ENCODE measurements around the gene MLPH.

Gene MLPH

DNA sequence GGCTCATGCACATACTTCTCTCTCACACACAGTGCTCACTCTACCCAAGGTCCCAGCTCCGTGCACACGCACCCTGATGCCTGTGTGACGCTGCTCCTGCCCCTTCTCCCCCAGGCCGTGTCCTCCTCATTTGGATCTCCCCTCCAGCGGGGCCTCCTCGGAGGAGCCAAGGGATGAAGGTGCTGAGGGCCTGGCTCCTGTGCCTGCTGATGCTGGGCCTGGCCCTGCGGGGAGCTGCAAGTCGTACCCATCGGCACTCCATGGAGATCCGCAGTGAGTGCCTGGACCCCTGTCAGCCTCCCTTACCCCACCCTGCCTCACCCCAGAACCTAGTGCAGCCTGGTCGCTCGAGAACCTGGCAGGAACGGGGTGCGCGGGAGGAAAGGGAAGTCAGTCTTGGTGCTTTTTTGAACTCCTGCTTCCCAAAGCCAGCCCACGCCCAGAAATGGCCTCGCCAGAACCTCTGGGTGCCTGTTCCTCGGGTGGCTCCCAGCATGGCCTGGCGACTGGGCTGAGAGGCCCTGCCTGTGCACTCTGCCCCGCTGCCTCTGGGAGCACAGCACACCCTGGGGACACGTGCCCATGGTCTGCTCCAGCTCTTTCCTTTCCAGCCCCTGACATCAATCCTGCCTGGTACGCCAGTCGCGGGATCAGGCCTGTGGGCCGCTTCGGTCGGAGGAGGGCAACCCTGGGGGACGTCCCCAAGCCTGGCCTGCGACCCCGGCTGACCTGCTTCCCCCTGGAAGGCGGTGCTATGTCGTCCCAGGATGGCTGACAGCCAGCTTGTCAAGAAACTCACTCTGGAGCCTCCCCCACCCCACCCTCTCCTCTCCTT lies 79.6 kb downstream of the MLPH start, which contains the start of gene PRLH:
Gene PRLH, plus strand, starts transcription at position 174 of the 835 bp plus-strand sequence. Its CDS starts 0 bp downstream, at position 174.
- H3K9me3 Mint-ChIP-seq = no peaks in the 10 kb centered on the region
- no peaks in the 10 kb centered on the region for H3K4me1 Mint-ChIP-seq
- CTCF ChIA-PET = interaction anchor here (1.5 kb wide), 1 partner anchor 54 kb away, joined by 7 read pairs; no protein-coding TSS in a partner anchor
- no peak for DNase-seq
- peaks cover 24% of the 10 kb centered on the region for H3K27me3 Mint-ChIP-seq
- no peak within 1 kb of the TSS for H3K27ac Mint-ChIP-seq
- H3K36me3 Mint-ChIP-seq = no peaks in the 10 kb centered on the region
- no peak within 1 kb of the TSS for H3K4me3 Mint-ChIP-seq

DNA sequence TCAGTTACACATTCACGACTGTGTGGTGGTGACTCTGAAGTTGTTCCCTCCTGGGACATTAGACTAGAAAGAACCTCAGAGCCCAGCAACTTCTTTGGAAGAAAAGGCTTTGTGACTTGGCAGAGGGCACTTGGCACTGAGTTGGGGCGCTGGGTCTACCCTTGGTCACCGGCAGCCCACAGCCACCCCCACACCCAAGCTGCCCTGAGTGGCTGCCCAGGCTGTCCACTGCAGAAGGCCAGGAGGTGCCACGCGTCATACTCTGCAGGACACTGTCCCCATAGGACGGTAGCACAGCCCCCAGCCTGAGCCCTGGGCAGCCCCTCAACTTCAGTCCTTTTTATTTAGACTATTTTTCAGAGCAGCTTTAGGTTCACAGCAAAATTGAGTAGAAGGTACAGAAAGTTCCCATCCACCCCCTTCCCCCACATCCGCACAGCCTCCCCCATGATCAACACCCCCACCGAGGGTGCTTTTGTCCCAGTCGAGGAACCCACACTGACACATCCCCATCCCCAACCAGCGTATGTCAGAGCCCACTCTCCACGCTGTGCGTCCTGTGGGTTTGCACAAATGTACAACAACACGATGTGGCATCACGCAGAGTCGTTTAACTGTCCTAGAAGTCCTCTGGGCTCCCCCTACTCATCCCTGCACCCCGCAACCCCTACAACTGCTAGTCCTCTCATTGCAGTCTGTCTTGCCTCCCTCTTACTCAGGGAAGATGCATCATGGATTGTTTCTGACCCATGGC lies 80.4 kb downstream of the MLPH start:
- no peak overlapping the region for H3K27ac Mint-ChIP-seq
- CTCF ChIA-PET = interaction anchor here (1.5 kb wide), 1 partner anchor 55 kb away, joined by 7 read pairs; no protein-coding TSS in a partner anchor
- H3K4me1 Mint-ChIP-seq = no peaks in the 10 kb centered on the region
- no peak for DNase-seq
- no peak overlapping the region for H3K4me3 Mint-ChIP-seq
- no peaks in the 10 kb centered on the region for H3K36me3 Mint-ChIP-seq
- H3K27me3 Mint-ChIP-seq = peaks cover 27% of the 10 kb centered on the region
- no peaks in the 10 kb centered on the region for H3K9me3 Mint-ChIP-seq

DNA sequence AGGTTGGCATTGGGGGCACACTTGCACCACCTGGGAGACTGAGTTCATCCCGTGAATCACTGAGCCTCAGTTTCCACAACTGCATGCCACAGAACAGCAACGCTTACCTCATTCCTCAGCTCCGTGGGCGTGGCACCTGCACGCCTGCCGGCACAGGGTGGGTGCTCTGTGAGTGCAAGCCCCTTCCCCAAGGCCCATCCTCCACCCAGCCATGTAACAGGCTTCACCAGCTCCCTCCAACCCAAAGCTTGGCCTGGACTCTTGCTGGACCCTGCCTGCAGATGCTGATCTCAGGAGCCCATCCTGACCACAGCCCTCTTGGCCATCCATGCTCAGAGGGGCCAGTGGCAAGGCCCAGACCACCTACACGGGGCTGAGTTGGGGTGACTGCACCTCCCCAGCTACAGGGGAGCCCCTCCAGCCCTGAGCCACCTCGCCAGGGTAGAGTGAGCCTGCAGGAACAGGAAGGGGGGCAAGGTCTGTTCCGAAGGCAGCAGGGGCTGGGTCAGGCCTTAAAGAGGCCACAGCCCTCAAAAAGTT lies 81.1 kb downstream of the MLPH start:
- CTCF ChIA-PET = interaction anchor here (1.5 kb wide), 1 partner anchor 55 kb away, joined by 7 read pairs; no protein-coding TSS in a partner anchor
- no peak for DNase-seq
- Mint-ChIP-seq H3K27me3 (peaks cover 28% of the 10 kb centered on the region), H3K27ac (no peak overlapping the region), H3K4me1 (no peaks in the 10 kb centered on the region), H3K4me3 (no peak overlapping the region), H3K36me3 (no peaks in the 10 kb centered on the region), H3K9me3 (no peaks in the 10 kb centered on the region)

DNA sequence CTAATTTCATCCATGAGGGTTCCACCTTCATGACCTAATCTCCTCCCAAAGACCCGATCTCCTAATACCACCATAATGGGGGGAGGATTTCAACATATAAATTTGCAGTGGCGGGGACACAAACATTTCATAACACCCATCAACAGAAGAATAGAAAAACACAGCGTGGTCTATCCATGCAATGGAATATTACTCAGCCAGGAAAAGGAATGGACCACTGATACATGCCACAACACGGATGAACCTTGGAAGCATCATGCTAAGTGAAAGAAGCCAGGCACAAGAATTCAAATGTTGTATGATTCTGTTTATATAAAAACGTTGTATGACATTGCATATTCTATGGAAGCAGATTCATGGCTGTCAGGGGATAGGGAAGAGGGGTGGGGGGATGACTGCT lies 82.0 kb downstream of the MLPH start:
- no peak for DNase-seq
- Mint-ChIP-seq H3K9me3 (no peaks in the 10 kb centered on the region), H3K4me3 (no peak overlapping the region), H3K4me1 (no peaks in the 10 kb centered on the region), H3K27ac (no peak overlapping the region), H3K36me3 (no peaks in the 10 kb centered on the region), H3K27me3 (peaks cover 23% of the 10 kb centered on the region)
- CTCF ChIA-PET = no interaction called here

DNA sequence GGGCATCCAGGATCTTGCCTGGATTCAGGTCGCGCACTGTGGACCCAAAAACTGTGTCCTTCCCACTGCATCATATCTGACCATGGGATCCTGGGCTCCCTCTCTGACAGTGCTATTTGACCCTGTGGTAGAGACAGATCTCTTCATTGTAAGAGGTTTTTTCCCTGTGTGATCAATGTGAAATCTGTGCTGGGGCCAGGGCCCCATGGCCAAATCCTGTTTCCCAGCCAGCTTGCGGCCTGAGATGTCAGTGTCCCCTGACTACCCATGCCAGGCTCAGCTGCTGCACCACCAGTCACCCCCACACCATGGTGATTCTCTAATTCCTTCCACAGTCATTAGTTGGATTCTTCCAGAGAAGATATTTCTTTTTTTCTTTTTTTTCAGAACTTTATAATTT lies 82.8 kb downstream of the MLPH start:
- H3K9me3 Mint-ChIP-seq = no peaks in the 10 kb centered on the region
- no peak overlapping the region for H3K27ac Mint-ChIP-seq
- no peak overlapping the region for H3K4me3 Mint-ChIP-seq
- H3K36me3 Mint-ChIP-seq = no peaks in the 10 kb centered on the region
- CTCF ChIA-PET = interaction anchor here (0.7 to 7.9 kb wide), 2 partner anchors 58 to 119 kb away, joined by 3 to 215 read pairs; no protein-coding TSS in a partner anchor
- no peak for DNase-seq
- no peaks in the 10 kb centered on the region for H3K4me1 Mint-ChIP-seq
- peaks cover 25% of the 10 kb centered on the region for H3K27me3 Mint-ChIP-seq

DNA sequence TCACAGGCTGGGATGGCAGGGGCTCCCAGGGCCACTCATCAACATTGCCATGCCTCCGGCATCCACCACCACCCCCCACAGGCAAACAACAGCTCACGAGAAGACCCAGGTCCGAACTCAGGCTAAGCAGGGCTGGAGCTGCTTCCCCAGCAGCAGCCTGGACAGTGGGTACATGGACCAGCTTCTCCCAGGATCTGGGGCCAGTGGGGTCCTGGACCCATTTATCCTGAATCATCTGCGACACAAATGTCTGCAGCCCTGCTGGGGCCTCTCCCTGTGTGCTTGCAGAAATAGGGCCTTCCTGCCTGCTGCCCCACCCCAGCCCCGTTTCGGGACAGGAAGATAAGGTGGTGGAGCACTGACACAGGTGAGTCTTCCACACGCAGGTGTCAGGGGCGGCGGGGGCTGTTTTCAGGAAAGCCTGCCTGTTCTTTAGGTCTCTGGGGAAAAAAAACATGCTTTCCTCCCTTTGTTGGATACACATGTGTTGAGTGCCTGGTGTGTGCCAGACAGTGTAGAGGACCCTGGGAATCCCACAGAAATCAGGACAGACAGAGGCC lies 83.8 kb downstream of the MLPH start:
- Mint-ChIP-seq H3K9me3 (no peaks in the 10 kb centered on the region), H3K4me3 (no peak overlapping the region), H3K4me1 (no peaks in the 10 kb centered on the region), H3K36me3 (no peaks in the 10 kb centered on the region), H3K27ac (no peak overlapping the region), H3K27me3 (peaks cover 25% of the 10 kb centered on the region)
- CTCF ChIA-PET = interaction anchor here (0.7 to 7.9 kb wide), 13 partner anchors 9 to 447 kb away, joined by 3 to 215 read pairs (median 5); no protein-coding TSS in a partner anchor
- DNase-seq = no peak

DNA sequence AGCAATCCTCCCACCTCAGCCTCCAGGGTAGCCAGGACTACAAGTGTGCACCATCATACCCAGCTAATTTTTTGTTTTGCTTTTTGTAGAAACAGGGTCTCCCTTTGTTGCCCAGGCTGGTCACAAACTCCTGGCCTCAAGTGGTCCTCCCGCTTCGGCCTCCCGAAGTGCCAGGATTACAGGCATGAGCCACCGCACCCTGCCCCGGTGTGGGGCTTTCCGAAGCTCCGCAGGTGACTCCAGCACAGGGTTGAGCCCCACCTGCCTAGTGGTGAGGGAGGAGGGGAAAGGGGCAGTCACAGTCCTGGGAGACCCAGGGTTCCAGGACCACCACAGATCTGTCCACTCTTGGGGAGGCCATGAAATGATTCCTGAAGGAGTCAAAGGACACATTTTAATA lies 84.5 kb downstream of the MLPH start:
- no peak for DNase-seq
- Mint-ChIP-seq H3K9me3 (no peaks in the 10 kb centered on the region), H3K36me3 (no peaks in the 10 kb centered on the region), H3K27me3 (peaks cover 25% of the 10 kb centered on the region), H3K27ac (no peak overlapping the region), H3K4me1 (no peaks in the 10 kb centered on the region), H3K4me3 (no peak overlapping the region)
- CTCF ChIA-PET = interaction anchor here (0.6 to 7.9 kb wide), 29 partner anchors 10 to 485 kb away, joined by 3 to 215 read pairs (median 5); partner anchors contain the start of gene COPS8

DNA sequence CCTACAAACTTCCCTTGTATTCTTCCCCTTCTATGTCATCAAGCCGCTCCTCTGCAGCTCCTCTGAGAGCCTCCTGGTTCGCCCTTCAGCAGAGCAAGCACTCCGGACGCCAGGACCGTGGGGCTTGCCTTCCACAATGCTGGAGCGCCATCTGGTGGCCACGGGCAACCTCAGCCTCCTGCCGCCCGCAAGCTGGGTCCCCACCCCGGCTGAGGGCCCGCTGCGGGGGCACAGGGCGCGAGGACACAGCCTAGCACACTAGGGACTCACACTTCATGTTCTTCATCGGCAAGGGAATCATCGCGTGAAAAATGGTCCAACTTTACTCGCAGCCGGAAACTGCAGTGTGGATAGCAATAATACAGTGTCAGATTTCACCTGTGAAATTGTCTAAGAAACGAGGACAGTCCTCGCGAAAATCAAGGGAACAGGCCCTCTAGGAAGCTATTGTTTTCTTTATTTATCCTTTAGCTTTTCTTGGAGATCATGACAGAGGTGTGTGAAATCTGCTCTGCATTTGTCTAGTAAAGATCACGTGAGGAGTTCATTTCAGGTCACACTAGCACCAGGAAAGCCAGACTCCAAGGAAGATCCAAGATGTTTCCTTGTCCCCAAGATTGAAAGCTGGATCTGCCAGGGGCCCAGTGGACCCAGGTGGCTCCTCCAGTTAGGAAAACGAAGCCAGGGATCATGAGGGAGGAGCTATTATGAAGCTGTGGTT lies 85.1 kb downstream of the MLPH start:
- H3K9me3 Mint-ChIP-seq = no peaks in the 10 kb centered on the region
- H3K36me3 Mint-ChIP-seq = no peaks in the 10 kb centered on the region
- CTCF ChIA-PET = interaction anchor here (0.6 to 7.9 kb wide), 39 partner anchors 9 to 486 kb away, joined by 3 to 215 read pairs (median 3); partner anchors contain the start of gene COPS8
- no peaks in the 10 kb centered on the region for H3K4me1 Mint-ChIP-seq
- H3K27ac Mint-ChIP-seq = no peak overlapping the region
- peaks cover 26% of the 10 kb centered on the region for H3K27me3 Mint-ChIP-seq
- peak; percentile 90 for DNase-seq
- H3K4me3 Mint-ChIP-seq = no peak overlapping the region

DNA sequence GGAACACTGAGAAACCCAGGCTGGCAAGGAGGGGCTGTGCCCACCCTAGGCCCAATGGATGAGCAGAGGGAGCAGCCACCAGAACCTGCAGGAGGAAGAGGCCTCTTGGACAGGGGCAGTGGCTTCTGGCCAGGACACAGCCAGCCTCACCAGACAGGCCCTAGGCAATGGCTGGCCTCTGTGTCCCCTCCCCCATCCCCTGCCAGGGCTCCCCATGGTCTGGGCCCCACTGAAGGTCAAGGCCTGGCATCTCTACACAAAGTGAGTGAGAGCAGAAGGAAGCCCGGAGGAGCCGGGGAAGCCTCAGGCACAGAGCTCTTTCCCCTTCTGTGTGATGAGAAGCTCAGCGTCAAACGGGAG lies 85.7 kb downstream of the MLPH start:
- H3K36me3 Mint-ChIP-seq = no peaks in the 10 kb centered on the region
- no peak overlapping the region for H3K4me3 Mint-ChIP-seq
- no peak overlapping the region for H3K27ac Mint-ChIP-seq
- CTCF ChIA-PET = interaction anchor here (0.6 to 7.9 kb wide), 28 partner anchors 9 to 451 kb away, joined by 3 to 215 read pairs (median 5); no protein-coding TSS in a partner anchor
- H3K9me3 Mint-ChIP-seq = no peaks in the 10 kb centered on the region
- no peak for DNase-seq
- H3K4me1 Mint-ChIP-seq = no peaks in the 10 kb centered on the region
- peaks cover 32% of the 10 kb centered on the region for H3K27me3 Mint-ChIP-seq

DNA sequence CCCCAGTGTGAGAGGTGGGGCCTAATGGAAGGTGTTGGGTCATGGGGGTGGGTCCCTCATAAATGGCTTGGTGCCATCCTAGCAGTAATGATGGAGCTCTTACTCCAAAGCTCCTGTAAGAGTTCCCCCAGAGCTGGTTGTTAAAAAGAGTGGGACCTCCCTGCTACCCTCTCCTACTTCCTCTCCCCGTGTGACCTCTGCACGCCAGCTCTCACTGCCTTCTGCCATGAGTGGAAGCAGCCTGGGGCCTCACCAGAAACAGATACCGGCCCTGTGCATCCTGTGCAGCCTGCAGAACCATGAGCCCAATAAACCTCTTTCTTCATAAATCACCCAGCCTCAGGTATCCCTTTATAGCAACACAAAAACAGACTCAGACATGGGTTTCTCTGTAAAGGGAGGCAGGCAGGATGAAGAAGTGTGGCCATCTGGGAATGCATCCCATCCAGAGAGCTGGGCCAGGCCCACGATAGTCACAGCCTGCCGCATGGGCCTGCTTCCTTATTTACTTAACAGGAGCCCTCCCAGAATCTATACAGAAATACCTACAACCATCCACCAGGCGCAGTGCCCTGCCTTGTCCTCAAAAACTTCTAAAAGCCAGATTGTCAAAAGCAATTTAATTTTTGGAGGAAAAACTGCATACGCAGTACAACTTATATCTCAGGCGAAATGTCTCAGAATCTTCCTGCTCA lies 86.8 kb downstream of the MLPH start:
- no peak for DNase-seq

DNA sequence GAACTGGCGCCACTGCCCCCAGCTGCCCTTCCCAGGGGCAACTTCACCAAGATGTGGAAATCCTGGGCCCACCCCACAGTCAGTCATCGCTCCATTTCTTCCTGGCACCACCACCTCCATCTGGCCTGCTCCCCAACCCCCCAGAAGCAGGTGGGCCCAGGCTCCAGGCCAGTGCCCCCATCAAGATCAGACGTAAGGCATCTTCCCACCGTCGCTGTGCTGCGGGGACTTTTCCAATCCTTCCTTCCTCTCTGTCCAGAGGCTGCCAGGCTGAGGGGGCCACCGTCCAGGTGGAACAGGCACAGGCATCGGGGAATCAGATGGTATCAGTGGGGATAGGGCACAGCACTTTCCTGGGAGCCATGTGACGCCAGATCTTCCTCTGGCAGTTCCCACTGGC lies 87.4 kb downstream of the MLPH start:
- no peaks in the 10 kb centered on the region for H3K9me3 Mint-ChIP-seq
- H3K4me1 Mint-ChIP-seq = no peaks in the 10 kb centered on the region
- CTCF ChIA-PET = interaction anchor here (1.2 to 7.9 kb wide), 2 partner anchors 63 to 200 kb away, joined by 3 to 215 read pairs; no protein-coding TSS in a partner anchor
- no peak for DNase-seq
- no peaks in the 10 kb centered on the region for H3K36me3 Mint-ChIP-seq
- H3K27ac Mint-ChIP-seq = no peak overlapping the region
- no peak overlapping the region for H3K4me3 Mint-ChIP-seq
- H3K27me3 Mint-ChIP-seq = peaks cover 32% of the 10 kb centered on the region

More for the DNA sequence above, 86.8 kb downstream of the MLPH start:
- Mint-ChIP-seq H3K27me3 (peaks cover 32% of the 10 kb centered on the region), H3K27ac (no peak overlapping the region), H3K4me3 (no peak overlapping the region), H3K9me3 (no peaks in the 10 kb centered on the region), H3K4me1 (no peaks in the 10 kb centered on the region), H3K36me3 (no peaks in the 10 kb centered on the region)
- CTCF ChIA-PET = interaction anchor here (0.7 to 7.9 kb wide), 5 partner anchors 10 to 452 kb away, joined by 3 to 215 read pairs (median 5); no protein-coding TSS in a partner anchor

DNA sequence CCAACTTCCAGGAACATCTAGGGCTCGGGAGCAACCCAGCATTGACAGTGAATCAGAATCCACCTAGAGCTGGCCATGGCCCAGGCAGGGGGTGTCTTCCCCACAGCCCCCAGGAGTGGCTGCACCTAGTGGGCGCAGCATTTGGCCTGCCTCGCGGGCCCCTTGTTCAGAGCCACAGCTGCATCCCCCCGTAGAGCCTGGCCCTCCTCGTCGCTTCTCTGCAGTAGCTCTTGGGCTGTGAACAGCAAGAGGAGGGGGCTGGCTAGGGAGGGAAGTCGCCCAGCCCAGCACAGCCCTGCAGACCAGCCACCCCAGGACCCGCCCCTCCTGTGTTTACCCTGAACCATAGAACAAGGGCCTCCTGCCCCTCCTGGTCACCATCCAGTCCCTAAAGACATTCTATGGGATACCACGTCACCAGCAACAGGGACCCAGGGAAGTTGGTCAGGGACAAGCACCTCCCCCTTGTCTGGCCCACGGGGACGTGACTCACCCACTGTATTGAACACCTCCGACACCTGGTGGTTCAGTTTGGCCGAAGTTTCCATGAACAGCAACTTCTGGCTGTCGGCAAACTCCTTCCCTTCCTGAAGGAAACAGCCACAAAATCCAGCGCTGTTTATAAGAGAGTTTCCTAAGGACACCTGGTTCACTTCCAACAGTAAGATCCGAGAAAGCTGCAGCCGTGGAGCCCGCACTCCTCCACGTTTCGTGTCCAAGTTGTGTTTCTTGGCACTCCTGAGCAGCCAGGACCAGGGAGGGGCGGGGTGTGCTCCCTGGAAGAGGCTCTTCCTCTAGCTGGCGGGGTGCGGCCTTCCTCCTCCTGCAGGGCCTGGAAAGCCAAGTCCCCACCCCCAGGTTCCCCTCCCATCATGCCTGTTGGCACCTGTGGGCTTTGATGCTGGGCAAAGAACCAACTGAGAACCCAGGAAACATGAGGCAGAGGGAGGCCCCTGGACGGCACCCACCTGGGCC lies 88.1 kb downstream of the MLPH start:
- DNase-seq = no peak
- peaks cover 29% of the 10 kb centered on the region for H3K27me3 Mint-ChIP-seq
- H3K36me3 Mint-ChIP-seq = no peaks in the 10 kb centered on the region
- H3K27ac Mint-ChIP-seq = no peak overlapping the region
- CTCF ChIA-PET = interaction anchor here (1.2 to 7.9 kb wide), 2 partner anchors 63 to 200 kb away, joined by 3 to 215 read pairs; no protein-coding TSS in a partner anchor
- H3K4me1 Mint-ChIP-seq = no peaks in the 10 kb centered on the region
- no peaks in the 10 kb centered on the region for H3K9me3 Mint-ChIP-seq
- H3K4me3 Mint-ChIP-seq = no peak overlapping the region
